H1 (cell line): ENCODE measurements around the gene SOX6.

Experiments
- ATF2 ChIP-seq: IDR thresholded peaks from 2 replicates; pipeline ENCODE4 v1.6.1; 2012; ENCODE audit warnings: low read length, inconsistent platforms
- BRCA1 ChIP-seq: IDR thresholded peaks from 2 replicates; pipeline ENCODE4 v1.6.1; 2012; ENCODE audit warnings: low read depth, low read length, improper control_type of control experiment
- CBX5 ChIP-seq: fragments of 300-800, 300-1000 bp; sonication (generic); IDR thresholded peaks from 2 replicates; pipeline ENCODE4 v1.7.1; 2016; ENCODE audit warnings: antibody characterized with exemption, low read length, low read depth
- CHD2 ChIP-seq: IDR thresholded peaks from 2 replicates; pipeline ENCODE4 v1.6.1; 2012; ENCODE audit warnings: low read length, improper control_type of control experiment
- CTCF ChIP-seq, 3 experiments: IDR thresholded peaks; 1 replicate in 2 of 3; 2 replicates in 1 of 3; pipeline versions ENCODE4 v1.5.1 to v1.6.1; 2011; ENCODE audit warnings: low read length in 3 of 3, mild to moderate bottlenecking in 3 of 3, inconsistent platforms in 2 of 3, low read depth in 1 of 3, moderate library complexity in 1 of 3; ENCODE audit not compliant: insufficient read depth in 1 of 3; ENCODE audit errors: control extremely low read depth in 1 of 3
- EP300 ChIP-seq, 2 experiments: IDR thresholded peaks; 1 replicate in 1 of 2; 2 replicates in 1 of 2; pipeline ENCODE4 v1.6.1; 2011 to 2012; ENCODE audit warnings: low read depth in 2 of 2, low read length in 2 of 2, mild to moderate bottlenecking in 2 of 2, borderline replicate concordance in 1 of 2, inconsistent platforms in 1 of 2, moderate library complexity in 1 of 2
- EZH2 ChIP-seq: fragments of 200-600 bp; sonication (generic); IDR thresholded peaks from 2 replicates; pipeline ENCODE4 v1.7.1; 2012; ENCODE audit warnings: low read depth, mild to moderate bottlenecking, moderate library complexity, low read length, inconsistent platforms; ENCODE audit not compliant: severe bottlenecking
- NRF1 ChIP-seq: IDR thresholded peaks from 2 replicates; pipeline ENCODE4 v1.6.1; 2011; ENCODE audit warnings: mild to moderate bottlenecking, low read depth, low read length, improper control_type of control experiment
- POLR2A ChIP-seq, 2 experiments: IDR thresholded peaks; 1 replicate in 1 of 2; 2 replicates in 1 of 2; pipeline ENCODE4 v1.6.1; 2011; ENCODE audit warnings: low read depth in 2 of 2, low read length in 2 of 2, mild to moderate bottlenecking in 2 of 2; ENCODE audit errors: control extremely low read depth in 1 of 2
- SIX5 ChIP-seq: IDR thresholded peaks from 2 replicates; pipeline ENCODE4 v1.6.1; 2011; ENCODE audit warnings: mild to moderate bottlenecking, low read depth, low read length
- SRF ChIP-seq: IDR thresholded peaks from 2 replicates; pipeline ENCODE4 v1.6.1; 2011; ENCODE audit warnings: mild to moderate bottlenecking, low read depth, low read length, moderate library complexity
- ZNF274 ChIP-seq: IDR thresholded peaks from 2 replicates; pipeline ENCODE4 v1.7.0; 2012; ENCODE audit warnings: low read length, borderline replicate concordance; ENCODE audit errors: extremely low read depth
- TF ChIP-seq, protein P1 (sequence below): IDR thresholded peaks from 2 replicates; pipeline ENCODE4 v1.6.1; 2011; ENCODE audit warnings: low read depth, mild to moderate bottlenecking, low read length; ENCODE audit not compliant: insufficient read depth

DNA sequence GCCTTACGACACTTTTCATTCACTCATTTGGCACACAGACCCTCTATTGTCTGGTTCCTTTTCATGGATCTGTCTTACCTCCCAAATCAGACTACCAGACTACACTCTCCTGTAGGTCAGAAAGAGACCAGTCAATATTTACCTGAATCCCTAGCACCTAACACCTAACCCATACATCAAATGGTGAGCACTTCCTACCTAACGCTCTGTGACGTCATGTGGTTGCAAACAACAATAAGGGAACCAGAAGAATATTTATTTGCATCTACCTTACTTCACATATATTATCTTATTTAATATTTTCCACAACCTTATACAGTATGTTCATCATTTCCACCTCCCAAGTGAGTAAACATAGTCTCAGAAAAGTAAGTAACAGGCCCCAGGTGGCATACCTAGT lies 323.4 kb downstream of the SOX6 start:
- TF ChIP-seq EP300 (IDR thresholded peaks at IDR 0.05; ENCODE audit: borderline replicate concordance in 1 of 2, low read depth in 2 of 2, low read length in 2 of 2): no peak
- no peak for TF ChIP-seq CHD2
- TF ChIP-seq EZH2: no peak
- TF ChIP-seq ZNF274: no peak
- TF ChIP-seq POLR2A (IDR thresholded peaks at IDR 0.05; ENCODE audit: control extremely low read depth in 1 of 2, low read depth in 2 of 2, low read length in 2 of 2): no peak
- no peak for TF ChIP-seq ATF2
- TF ChIP-seq CTCF (IDR thresholded peaks at IDR 0.05; ENCODE audit: control extremely low read depth in 1 of 3, insufficient read depth in 1 of 3, low read depth in 1 of 3, low read length in 3 of 3): no peak
- TF ChIP-seq SIX5: no peak
- TF ChIP-seq CBX5: no peak
- TF ChIP-seq BRCA1: no peak
- TF ChIP-seq, protein P1, sequence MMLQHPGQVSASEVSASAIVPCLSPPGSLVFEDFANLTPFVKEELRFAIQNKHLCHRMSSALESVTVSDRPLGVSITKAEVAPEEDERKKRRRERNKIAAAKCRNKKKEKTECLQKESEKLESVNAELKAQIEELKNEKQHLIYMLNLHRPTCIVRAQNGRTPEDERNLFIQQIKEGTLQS: no peak
- TF ChIP-seq SRF: no peak
- no peak for TF ChIP-seq NRF1
